LHCN-M2 (cell line): ENCODE data around the gene SLC27A1. TPM values are rescaled to one million over a fixed set of nuclear protein-coding genes. Genes with fewer than 3 reads are reported as not detected.
"Not testable (repeated sequence)": the region's sequence is repeated elsewhere in the genome, so short reads cannot be mapped to it uniquely, and the experiment has no call there.

ENCODE experiments used
- DNase-seq: peaks from one replicate; pipeline ENCODE4 v3.0.0-alpha.2; 2012; ENCODE audit warnings: low read depth
- total RNA-seq: library from RNA; depleted of rRNA; stranded (reverse); fragments of >200 nt; gene quantifications from 2 replicates; pipeline ENCODE4 v1.2.3, GENCODE V29; 2014; rRNA removed

SLC27A1 gene
- total RNA-seq, 1 experiment from 2014 or later: 14.1 TPM

GRCh38 chr19:17538684-17539237 lies 68.4 kb downstream of the SLC27A1 start:
- DNase-seq: peak; percentile 15

- DNase-seq: peak; percentile 92
These were observed 69.2 kb downstream of the SLC27A1 start for GRCh38 chr19:17539238-17540117.

GRCh38 chr19:17540174-17540573 lies 69.8 kb downstream of the SLC27A1 start:
- no peak for DNase-seq

- no peak for DNase-seq
These were observed 70.9 kb downstream of the SLC27A1 start for GRCh38 chr19:17541184-17541759.

GRCh38 chr19:17542042-17542441 lies 71.7 kb downstream of the SLC27A1 start:
- no peak for DNase-seq

GRCh38 chr19:17542793-17543582 lies 72.7 kb downstream of the SLC27A1 start:
- DNase-seq: no peak

- DNase-seq: no peak
These were observed 73.7 kb downstream of the SLC27A1 start for GRCh38 chr19:17543986-17544385.

- no peak for DNase-seq
These were observed 74.1 kb downstream of the SLC27A1 start for GRCh38 chr19:17544418-17544817.

- no peak for DNase-seq
These were observed 77.8 kb downstream of the SLC27A1 start for GRCh38 chr19:17548145-17548544.

- peak; percentile 30 for DNase-seq
These were observed 78.9 kb downstream of the SLC27A1 start for GRCh38 chr19:17549085-17549740.

GRCh38 chr19:17550076-17550667 lies 79.8 kb downstream of the SLC27A1 start:
- no peak for DNase-seq

GRCh38 chr19:17552735-17553134 lies 82.4 kb downstream of the SLC27A1 start:
- DNase-seq: not testable (repeated sequence)

- DNase-seq: peak; percentile 95
These were observed 82.9 kb downstream of the SLC27A1 start for GRCh38 chr19:17553256-17553655.

- DNase-seq: no peak
These were observed 84.7 kb downstream of the SLC27A1 start for GRCh38 chr19:17554968-17555479.

- peak; percentile 97 for DNase-seq
These were observed 85.2 kb downstream of the SLC27A1 start, which contains the start of gene COLGALT1 for GRCh38 chr19:17555480-17555928. Gene COLGALT1, plus strand, starts transcription at chr19:17555649. Its CDS starts 65 bp downstream, at chr19:17555714.

Other genes starting within 250 kb of the SLC27A1 start
- gene OCEL1, start 244.3 kb upstream of the SLC27A1 start, total RNA-seq: 2.4 and 6.4 TPM in 2 replicates
- 60.0 and 72.7 TPM in 2 replicates for gene NR2F6, start 224.6 kb upstream of the SLC27A1 start, total RNA-seq
- not detected in 2 replicates for gene USHBP1, start 205.8 kb upstream of the SLC27A1 start, total RNA-seq
- 107 and 148 TPM in 2 replicates for gene BABAM1, start 203.1 kb upstream of the SLC27A1 start, total RNA-seq
- gene ANKLE1, start 188.6 kb upstream of the SLC27A1 start, total RNA-seq: 0.40 and 0.90 TPM in 2 replicates
- 25.9 and 26.5 TPM in 2 replicates for gene ABHD8, start 167.1 kb upstream of the SLC27A1 start, total RNA-seq
- gene MRPL34, start 164.7 kb upstream of the SLC27A1 start, total RNA-seq: 48.2 and 68.1 TPM in 2 replicates
- gene DDA1, start 161.0 kb upstream of the SLC27A1 start, total RNA-seq: 55.9 and 76.2 TPM in 2 replicates
- gene ANO8, start 135.7 kb upstream of the SLC27A1 start, total RNA-seq: 2.4 and 3.3 TPM in 2 replicates
- 17.9 and 21.2 TPM in 2 replicates for gene GTPBP3, start 133.0 kb upstream of the SLC27A1 start, total RNA-seq
- gene PLVAP, start 93.2 kb upstream of the SLC27A1 start, total RNA-seq: not detected in 2 replicates
- gene CCDC194, start 76.3 kb upstream of the SLC27A1 start, total RNA-seq: not detected in 2 replicates
- 0.69 TPM in 1 of 2 replicates, not detected in the other for gene BST2, start 64.9 kb upstream of the SLC27A1 start, total RNA-seq
- 71.7 and 75.0 TPM in 2 replicates for gene MVB12A, start 50.5 kb upstream of the SLC27A1 start, total RNA-seq
- gene TMEM221, start 21.9 kb upstream of the SLC27A1 start, total RNA-seq: not detected in 2 replicates
- not detected in 2 replicates for gene NXNL1, start 9.6 kb upstream of the SLC27A1 start, total RNA-seq
- 87.7 and 99.5 TPM in 2 replicates for gene PGLS, start 41.1 kb downstream of the SLC27A1 start, total RNA-seq
- 79.3 and 86.9 TPM in 2 replicates for gene COLGALT1, start 85.1 kb downstream of the SLC27A1 start, total RNA-seq
- gene UNC13A, start 217.8 kb downstream of the SLC27A1 start, total RNA-seq: not detected in 2 replicates
- 16.6 and 20.5 TPM in 2 replicates for gene MAP1S, start 249.0 kb downstream of the SLC27A1 start, total RNA-seq